H1 (cell line): ENCODE measurements around the gene TMEM151B. TPM values are rescaled to one million over a fixed set of nuclear protein-coding genes. Genes with fewer than 3 reads are reported as not detected.
A peak's percentile ranks its signal among the peaks of the same experiment; 100 is the strongest.

Experiments
- CTCF ChIA-PET: fragments of 300-600 bp; sonication (Branson Sonifier 250); formaldehyde crosslinking; loops from one replicate; lab custom pipeline; 2021; ENCODE audit not compliant: partially characterized antibody; lab: Charles Lee
- POLR2A ChIA-PET: fragments of 300-600 bp; sonication (Branson Sonifier 250); formaldehyde crosslinking; loops from one replicate; lab custom pipeline; 2021; ENCODE audit warnings: inconsistent platforms; ENCODE audit not compliant: partially characterized antibody; lab: Charles Lee
- DNase-seq, 2 experiments: peaks; one replicate each; pipeline versions ENCODE4 v3.0.0 to v3.0.0-alpha.2; 2010 to 2022; ENCODE audit warnings: low spot score in 2 of 2, low read depth in 1 of 2, mixed read lengths in 1 of 2
- FAIRE-seq: peaks from 2 replicates; lab custom pipeline; 2011; peaks lifted over from hg19 to GRCh38; lab: Jason Lieb, UNC
- H2AFZ ChIP-seq: 2 replicates; pipeline ENCODE4 v1.8.1; 2012; ENCODE audit warnings: low read length, inconsistent platforms
- H2AK5ac ChIP-seq: 2 replicates; pipeline ENCODE4 v1.6.1; 2013; ENCODE audit warnings: low read depth, low read length
- H2BK120ac ChIP-seq: replicated peaks from 2 replicates; pipeline ENCODE3; 2013; ENCODE audit warnings: low read depth, low read length, inconsistent platforms
- H2BK12ac ChIP-seq: 2 replicates; pipeline ENCODE4 v1.6.1; 2013; ENCODE audit warnings: low read depth, low read length
- H2BK15ac ChIP-seq: 2 replicates; pipeline ENCODE4 v1.6.1; 2013; ENCODE audit warnings: low read length
- H2BK20ac ChIP-seq: 2 replicates; pipeline ENCODE4 v1.6.1; 2013; ENCODE audit warnings: low read length
- H2BK5ac ChIP-seq: 2 replicates; pipeline ENCODE4 v1.6.1; 2013; ENCODE audit warnings: low read depth, low read length
- H3K14ac ChIP-seq: 2 replicates; pipeline ENCODE4 v1.6.1; 2013; ENCODE audit warnings: inconsistent platforms; ENCODE audit not compliant: insufficient read length
- H3K18ac ChIP-seq: 2 replicates; pipeline ENCODE4 v1.6.1; 2013; ENCODE audit warnings: low read length; ENCODE audit errors: extremely low read depth
- H3K23ac ChIP-seq: 2 replicates; pipeline ENCODE4 v1.6.1; 2013; ENCODE audit warnings: inconsistent platforms; ENCODE audit not compliant: insufficient read length
- H3K23me2 ChIP-seq: 2 replicates; pipeline ENCODE4 v1.6.1; 2013; ENCODE audit warnings: low read depth, low read length
- H3K27ac ChIP-seq: 2 replicates; pipeline ENCODE4 v1.6.1; 2011; ENCODE audit warnings: low read depth, low read length, inconsistent platforms
- H3K27me3 ChIP-seq, 4 experiments: replicated peaks in 1 of 4; 1 replicate in 1 of 4; 2 replicates in 3 of 4; pipeline versions ENCODE4 v1.6.1 to v1.8.1; 2011 to 2013; ENCODE audit warnings: low read length in 3 of 4, mild to moderate bottlenecking in 3 of 4, inconsistent platforms in 2 of 4, mixed read lengths in 2 of 4, moderate library complexity in 1 of 4; ENCODE audit not compliant: control insufficient read depth in 3 of 4, insufficient read depth in 3 of 4; ENCODE audit errors: extremely low read depth in 1 of 4
- H3K36me3 ChIP-seq, 4 experiments: 2 replicates each; pipeline versions ENCODE4 v1.6.1 to v1.8.1; 2011 to 2013; ENCODE audit warnings: mild to moderate bottlenecking in 4 of 4, low read length in 3 of 4, moderate library complexity in 2 of 4, control low read depth in 1 of 4, inconsistent platforms in 1 of 4; ENCODE audit not compliant: insufficient read depth in 4 of 4, control insufficient read depth in 2 of 4
- H3K4ac ChIP-seq: replicated peaks from 2 replicates; pipeline ENCODE3; 2013; ENCODE audit warnings: low read length, low read depth, mixed read lengths, inconsistent platforms; ENCODE audit not compliant: insufficient read length
- H3K4me1 ChIP-seq, 4 experiments: replicated peaks in 1 of 4; 1 replicate in 1 of 4; 2 replicates in 3 of 4; pipeline versions ENCODE4 v1.6.1 to v1.8.1; 2011 to 2013; ENCODE audit warnings: low read length in 3 of 4, inconsistent platforms in 2 of 4, mixed read lengths in 1 of 4; ENCODE audit not compliant: insufficient read depth in 4 of 4, control insufficient read depth in 3 of 4
- H3K4me2 ChIP-seq, 2 experiments: 2 replicates each; pipeline versions ENCODE4 v1.6.1 to v1.8.1; 2011 to 2013; ENCODE audit warnings: low read depth in 2 of 2, low read length in 2 of 2, control low read depth in 1 of 2, inconsistent platforms in 1 of 2, mild to moderate bottlenecking in 1 of 2; ENCODE audit not compliant: insufficient read depth in 1 of 2
- H3K4me3 ChIP-seq, 4 experiments: fragments of 200-600, 300-600 bp in 1 of 4; sonication (generic), shearing (Covaris generic), sonication (Bioruptor Twin) in 1 of 4; 2 replicates each; pipeline versions ENCODE4 v1.5.1 to v1.8.1; 2011 to 2016; ENCODE audit warnings: low read length in 4 of 4, low read depth in 3 of 4, control low read depth in 2 of 4, inconsistent platforms in 2 of 4, mild to moderate bottlenecking in 2 of 4, mixed read lengths in 1 of 4, moderate library complexity in 1 of 4; ENCODE audit not compliant: insufficient read depth in 2 of 4; ENCODE audit errors: extremely low read depth in 1 of 4
- H3K56ac ChIP-seq: replicated peaks from 2 replicates; pipeline ENCODE3; 2013; ENCODE audit warnings: low read depth, mild to moderate bottlenecking, mixed read lengths, low read length, inconsistent platforms; ENCODE audit not compliant: insufficient read length
- H3K79me1 ChIP-seq: 2 replicates; pipeline ENCODE4 v1.6.1; 2013; ENCODE audit warnings: low read depth, low read length, control low read depth
- H3K79me2 ChIP-seq, 2 experiments: 2 replicates each; pipeline versions ENCODE4 v1.6.1 to v1.8.1; 2012 to 2013; ENCODE audit warnings: low read length in 2 of 2, mild to moderate bottlenecking in 2 of 2, inconsistent platforms in 1 of 2; ENCODE audit not compliant: insufficient read depth in 2 of 2, control insufficient read depth in 1 of 2
- H3K9ac ChIP-seq, 4 experiments: replicated peaks in 1 of 4; 1 replicate in 1 of 4; 2 replicates in 3 of 4; pipeline versions ENCODE4 v1.6.1 to v1.8.1; 2011 to 2013; ENCODE audit warnings: low read depth in 3 of 4, low read length in 3 of 4, control low read depth in 2 of 4, mild to moderate bottlenecking in 2 of 4, moderate library complexity in 2 of 4, inconsistent platforms in 1 of 4; ENCODE audit errors: extremely low read depth in 1 of 4
- H3K9me3 ChIP-seq, 2 experiments: 2 replicates each; pipeline versions ENCODE4 v1.6.1 to v1.8.1; 2012 to 2013; ENCODE audit warnings: mild to moderate bottlenecking in 2 of 2, moderate library complexity in 2 of 2, control low read depth in 1 of 2, inconsistent platforms in 1 of 2, low read depth in 1 of 2, low read length in 1 of 2, mixed read lengths in 1 of 2; ENCODE audit not compliant: insufficient read depth in 2 of 2
- H4K20me1 ChIP-seq, 2 experiments: replicated peaks in 1 of 2; 2 replicates each; pipeline versions ENCODE3 to v1.8.1; 2011 to 2013; ENCODE audit warnings: inconsistent platforms in 2 of 2, low read length in 2 of 2, mild to moderate bottlenecking in 1 of 2; ENCODE audit not compliant: insufficient read depth in 2 of 2, control insufficient read depth in 1 of 2
- H4K5ac ChIP-seq: 2 replicates; pipeline ENCODE4 v1.6.1; 2013; ENCODE audit warnings: low read length, low read depth, mixed read lengths, inconsistent platforms; ENCODE audit not compliant: insufficient read length
- H4K8ac ChIP-seq: 2 replicates; pipeline ENCODE4 v1.8.0; 2013; ENCODE audit warnings: mild to moderate bottlenecking, moderate library complexity, low read length, inconsistent platforms; ENCODE audit not compliant: insufficient read depth; ENCODE audit errors: extremely low read depth
- H4K91ac ChIP-seq: replicated peaks from 2 replicates; pipeline ENCODE3; 2013; ENCODE audit warnings: low read length, mixed read lengths, inconsistent platforms; ENCODE audit not compliant: insufficient read length
- CHD2 ChIP-seq: IDR thresholded peaks from 2 replicates; pipeline ENCODE4 v1.6.1; 2012; ENCODE audit warnings: low read length, improper control_type of control experiment
- CTBP2 ChIP-seq: IDR thresholded peaks from 2 replicates; pipeline ENCODE4 v1.7.0; 2011; ENCODE audit warnings: borderline replicate concordance, mild to moderate bottlenecking, moderate library complexity, mixed read lengths, low read length; ENCODE audit not compliant: insufficient read depth, insufficient read length
- EGR1 ChIP-seq: IDR thresholded peaks from 2 replicates; pipeline ENCODE4 v1.6.1; 2011; ENCODE audit warnings: low read depth, low read length, borderline replicate concordance
- EZH2 ChIP-seq: fragments of 200-600 bp; sonication (generic); IDR thresholded peaks from 2 replicates; pipeline ENCODE4 v1.7.1; 2012; ENCODE audit warnings: low read depth, mild to moderate bottlenecking, moderate library complexity, low read length, inconsistent platforms; ENCODE audit not compliant: severe bottlenecking
- GTF2F1 ChIP-seq: IDR thresholded peaks from 2 replicates; pipeline ENCODE4 v1.6.1; 2012; ENCODE audit warnings: low read depth, low read length, improper control_type of control experiment, borderline replicate concordance
- KDM1A ChIP-seq: fragments of 200-600, 300-600 bp; sonication (generic); IDR thresholded peaks from 2 replicates; pipeline ENCODE4 v1.7.1; 2016; ENCODE audit warnings: mild to moderate bottlenecking, low read length, borderline replicate concordance
- NRF1 ChIP-seq: IDR thresholded peaks from 2 replicates; pipeline ENCODE4 v1.6.1; 2011; ENCODE audit warnings: mild to moderate bottlenecking, low read depth, low read length, improper control_type of control experiment
- POLR2A ChIP-seq, 2 experiments: IDR thresholded peaks; 1 replicate in 1 of 2; 2 replicates in 1 of 2; pipeline ENCODE4 v1.6.1; 2011; ENCODE audit warnings: low read depth in 2 of 2, low read length in 2 of 2, mild to moderate bottlenecking in 2 of 2; ENCODE audit errors: control extremely low read depth in 1 of 2
- SAP30 ChIP-seq: fragments of 300-600 bp; sonication (generic); IDR thresholded peaks from 2 replicates; pipeline ENCODE4 v1.7.1; 2012; ENCODE audit warnings: low read length, moderate library complexity, mild to moderate bottlenecking, inconsistent platforms; ENCODE audit not compliant: insufficient read depth, insufficient replicate concordance
- ZNF274 ChIP-seq: IDR thresholded peaks from 2 replicates; pipeline ENCODE4 v1.7.0; 2012; ENCODE audit warnings: low read length, borderline replicate concordance; ENCODE audit errors: extremely low read depth
- WGBS, 2 experiments: shearing (Covaris generic) in 1 of 2; methylation state at CpG; one replicate each; pipeline versions ENCODE4 v1.1.6 to v1.1.7; 2013 to 2015; ENCODE audit warnings: low lambda C conversion rate in 2 of 2, mixed read lengths in 2 of 2, inconsistent platforms in 1 of 2, low coverage in 1 of 2, missing lambda C conversion rate in 1 of 2; ENCODE audit not compliant: insufficient replicate concordance in 2 of 2, insufficient coverage in 1 of 2, insufficient read length in 1 of 2; ENCODE audit errors: extremely low coverage in 1 of 2, missing lambda C conversion rate in 1 of 2; 5-methylcytosine and 5-hydroxymethylcytosine counted together
- polyA plus RNA-seq, 7 experiments: library from polyadenylated mRNA; depleted of rRNA in 3 of 7; stranded (reverse) in 5 of 7; unstranded in 2 of 7; fragments of >200 nt in 5 of 7; fragments of 200-250 nt in 2 of 7; gene quantifications; 1 replicate in 5 of 7; 2 replicates in 1 of 7; 4 replicates in 1 of 7; pipeline versions ENCODE4 v1.2.1 to v1.2.3, GENCODE V29; 2011 to 2013; ENCODE audit warnings: missing spikeins in 2 of 7, mixed read lengths in 2 of 7
- total RNA-seq: library from RNA; stranded (reverse); fragmentation: NEBNext Ultra II Directional; extraction: Animal tissue kit (Norgen Biotek cat#: 25700); gene quantifications from 2 replicates; pipeline ENCODE4 v1.2.1, GENCODE V29; 2021

The TMEM151B gene
- total and polyA plus RNA-seq, 2 of the 8 experiments (the other 6 are each of a cell fraction or from before 2014, with no cell fraction given): 8.0 to 15.5 TPM

GRCh38 chr6:44222486-44223318 lies 47.5 kb upstream of the TMEM151B start:
- Histone ChIP-seq H3K9me3 (no peaks in the 10 kb centered on the region), H2BK120ac (peak overlapping the region; percentile 84), H2BK5ac (peak overlapping the region; percentile 76; the same call in 1 of the 2 replicates), H2BK20ac (peak overlapping the region; percentile 93), H2BK15ac (peak overlapping the region; percentile 88), H3K4me3 (peak overlapping the region; percentile 29 to 75 (median 52)), H3K79me2 (peaks cover 10 to 38% of the 10 kb centered on the region in 2 experiments; a peak in 3 of 4 replicates), H4K8ac (peak overlapping the region; percentile 76; the same call in 1 of the 2 replicates), H3K23me2 (peaks cover 16% of the 10 kb centered on the region), H3K79me1 (peaks cover 16% of the 10 kb centered on the region), H3K23ac (peak overlapping the region; percentile 37), H4K91ac (peak overlapping the region; percentile 99), H3K56ac (peak overlapping the region; percentile 80), H2AK5ac (peak overlapping the region; percentile 65; the same call in 1 of the 2 replicates), H3K14ac (peak overlapping the region; percentile 33), H3K9ac (no peak overlapping the region; a peak in 2 of 7 replicates), H4K20me1 (peaks cover 25 to 28% of the 10 kb centered on the region in 2 experiments), H2BK12ac (peak overlapping the region; percentile 98; the same call in 1 of the 2 replicates), H3K27ac (no peak overlapping the region), H3K18ac (peak overlapping the region; percentile 95), H3K27me3 (no peaks in the 10 kb centered on the region), H2AFZ (no peak overlapping the region), H3K4ac (peak overlapping the region; percentile 84), H3K4me2 (peak overlapping the region; percentile 94 to 95), H3K36me3 (peaks cover 0 to 3% (median under 1%) of the 10 kb centered on the region in 4 experiments; a peak in 3 of 8 replicates), H4K5ac (peak overlapping the region; percentile 53), H3K4me1 (peaks cover 25 to 58% (median 41%) of the 10 kb centered on the region in 4 experiments)
- TF ChIP-seq NRF1 (no peak), CTBP2 (peak; percentile 61), POLR2A (IDR thresholded peaks at IDR 0.05; ENCODE audit: control extremely low read depth in 1 of 2, low read depth in 2 of 2, low read length in 2 of 2) (no peak), GTF2F1 (no peak), EGR1 (peak; percentile 52; the same call in 1 of the 2 replicates), KDM1A (0 out of 2 replicates have a peak, but pooled peaks have one; percentile 24), CHD2 (no peak), ZNF274 (no peak), SAP30 (peak; percentile 25), EZH2 (no peak)
- ChIA-PET CTCF (interaction anchor here (0.6 to 19.4 kb wide), 14 partner anchors 10 to 550 kb away, joined by 3 to 287 read pairs (median 7); partner anchors contain the start of genes HSP90AB1 and SLC35B2), POLR2A (interaction anchor here (0.5 to 21.0 kb wide), 11 partner anchors 13 to 766 kb away, joined by 3 to 477 read pairs (median 19); partner anchors contain the start of genes AARS2, HSP90AB1 and SLC35B2)
- WGBS, 2 experiments: 6% methylated on average over 25 of the region's 26 CpGs; no CpG with 5 or more reads in 1 of the 2 experiments
- FAIRE-seq (no peak), DNase-seq (no peak)
